Measurements from ENCODE around the gene NEDD8. TPM values are rescaled to one million over a fixed set of nuclear protein-coding genes. Genes with fewer than 3 reads are reported as not detected.

Gene NEDD8
- total RNA-seq, 1 experiment from 2014 or later: 178 TPM

DNA sequence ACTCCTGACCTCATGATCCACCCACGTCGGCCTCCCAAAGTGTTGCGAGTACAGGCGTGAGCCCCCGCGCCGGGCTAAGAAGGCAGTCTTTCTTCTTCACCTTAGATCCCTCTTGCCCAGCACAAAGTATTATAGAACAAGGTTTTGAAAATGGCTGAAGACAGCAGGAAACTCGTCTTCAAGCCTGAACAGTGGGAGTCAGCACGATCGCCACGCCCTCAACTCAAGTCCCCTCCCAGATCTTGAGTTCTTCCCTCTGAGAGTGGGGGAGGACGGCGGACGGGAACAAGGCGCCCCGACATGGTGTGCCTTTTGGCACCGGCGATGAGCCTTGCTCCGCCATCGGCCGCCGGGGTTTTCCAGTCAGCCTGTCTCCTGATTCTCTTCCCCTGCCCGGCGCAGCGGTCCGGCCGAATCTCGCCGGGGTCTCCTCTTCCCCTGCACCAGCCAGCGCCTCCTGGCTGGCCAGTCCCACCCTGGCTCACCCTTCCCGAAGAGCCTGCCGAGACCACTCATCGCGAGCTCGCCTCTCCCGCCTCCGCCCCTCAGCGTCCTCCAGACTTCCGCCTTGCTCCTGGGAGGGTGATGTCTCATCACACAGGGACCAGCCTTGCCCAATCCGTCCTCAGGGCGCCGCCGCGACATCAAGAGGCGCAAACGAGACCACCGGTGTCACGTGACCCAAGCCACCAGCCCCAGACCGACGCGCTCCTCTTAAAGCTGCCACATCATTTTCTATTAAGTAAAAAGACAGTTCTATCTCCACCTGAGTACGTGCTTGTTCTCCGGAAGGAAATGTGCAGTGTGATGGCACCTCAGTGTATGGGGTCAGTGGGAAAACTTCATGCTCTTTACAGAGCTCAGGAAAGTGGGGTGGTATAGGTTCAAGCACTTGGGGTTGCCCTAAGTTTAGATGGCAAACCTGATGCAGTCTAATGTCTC lies 19.0 kb downstream of the NEDD8 start, which contains the start of gene CHMP4A:
CHMP4A (minus strand) TSS at position 565 of the 942 bp plus-strand sequence; CDS start at position 516, 49 bp downstream.
- no peaks in the 10 kb centered on the region for H3K9me3 ChIP-seq (ENCODE audit: control insufficient read depth in 1 of 2, insufficient read depth in 1 of 2, low read depth in 1 of 2, low read length in 2 of 2)
- no peak within 1 kb of the TSS for H2AFZ ChIP-seq (ENCODE audit: low read depth, low read length, poor library complexity, severe bottlenecking)
- peak within 1 kb of the TSS; percentile 96 for H3K27ac ChIP-seq (ENCODE audit: low read depth, low read length)
- peak within 1 kb of the TSS; percentile 51 to 89 for H3K4me3 ChIP-seq (replicated peaks in 1 of 2; ENCODE audit: low read depth in 1 of 2, low read length in 2 of 2)
- H3K36me3 ChIP-seq (ENCODE audit: control insufficient read depth in 1 of 2, insufficient read depth in 2 of 2, low read length in 2 of 2): peaks cover 9 to 18% of the 10 kb centered on the region in 2 experiments; a peak in 2 of 4 replicates
- ChIA-PET CTCF (interaction anchor here (0.6 to 2.6 kb wide), 7 partner anchors 29 to 155 kb away, joined by 3 to 9 read pairs (median 4); partner anchors contain the start of genes CIDEB, IRF9 and TINF2), RAD21 (ENCODE audit: low non-redundant PET in 1 of 2, low total read pairs in 2 of 2, uncharacterized antibody in 2 of 2, unreplicated experiment in 2 of 2) (interaction anchor here in 1 of 2 experiments (1.0 kb wide), 1 partner anchor 30 kb away, joined by 3 read pairs; the partner anchor contains the start of gene TINF2), POLR2A (interaction anchor here (0.7 to 1.5 kb wide), 10 partner anchors 13 to 218 kb away, joined by 3 to 8 read pairs (median 4); partner anchors contain the start of genes DHRS1, IPO4, IRF9 and NOP9)
- DNase-seq (ENCODE audit: low read depth, low spot score): peak; percentile 95
- intact Hi-C loops (cut with micrococcal nuclease): loop anchor here (5.0 to 10.0 kb wide), 2 partner anchors 101 to 222 kb away; partner anchors contain the start of genes DCAF11 and NRL
- TF ChIP-seq SIN3A (IDR thresholded peaks at IDR 0.05; ENCODE audit: low read depth) (peak; percentile 85), CEBPB (IDR thresholded peaks at IDR 0.05; ENCODE audit: low read depth) (no peak), EGR1 (IDR thresholded peaks at IDR 0.05; ENCODE audit: low read depth) (peak; percentile 67; the same call in 1 of the 2 replicates), SRF (IDR thresholded peaks at IDR 0.05; ENCODE audit: low read depth) (peak; percentile 82), ZFX (IDR thresholded peaks at IDR 0.05) (no peak), ELF1 (IDR thresholded peaks at IDR 0.05; ENCODE audit: borderline replicate concordance, low read depth) (peak; percentile 95), ZBTB33 (IDR thresholded peaks at IDR 0.05; ENCODE audit: extremely low read depth, insufficient replicate concordance, low read length) (peak; percentile 85), SP1 (IDR thresholded peaks at IDR 0.05; ENCODE audit: low read depth) (peak; percentile 93), POLR2A (IDR thresholded peaks at IDR 0.05; ENCODE audit: borderline replicate concordance, extremely low read depth, insufficient read depth, insufficient read length) (peak; percentile 77), CBX3 (IDR thresholded peaks at IDR 0.05; ENCODE audit: low read depth) (no peak), POLR2AphosphoS5 (IDR thresholded peaks at IDR 0.05; ENCODE audit: low read depth, low read length) (peak; percentile 90)
- TF ChIP-seq, protein P1, sequence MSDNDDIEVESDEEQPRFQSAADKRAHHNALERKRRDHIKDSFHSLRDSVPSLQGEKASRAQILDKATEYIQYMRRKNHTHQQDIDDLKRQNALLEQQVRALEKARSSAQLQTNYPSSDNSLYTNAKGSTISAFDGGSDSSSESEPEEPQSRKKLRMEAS (IDR thresholded peaks at IDR 0.05): peak; percentile 89
- TF ChIP-seq, protein P2, sequence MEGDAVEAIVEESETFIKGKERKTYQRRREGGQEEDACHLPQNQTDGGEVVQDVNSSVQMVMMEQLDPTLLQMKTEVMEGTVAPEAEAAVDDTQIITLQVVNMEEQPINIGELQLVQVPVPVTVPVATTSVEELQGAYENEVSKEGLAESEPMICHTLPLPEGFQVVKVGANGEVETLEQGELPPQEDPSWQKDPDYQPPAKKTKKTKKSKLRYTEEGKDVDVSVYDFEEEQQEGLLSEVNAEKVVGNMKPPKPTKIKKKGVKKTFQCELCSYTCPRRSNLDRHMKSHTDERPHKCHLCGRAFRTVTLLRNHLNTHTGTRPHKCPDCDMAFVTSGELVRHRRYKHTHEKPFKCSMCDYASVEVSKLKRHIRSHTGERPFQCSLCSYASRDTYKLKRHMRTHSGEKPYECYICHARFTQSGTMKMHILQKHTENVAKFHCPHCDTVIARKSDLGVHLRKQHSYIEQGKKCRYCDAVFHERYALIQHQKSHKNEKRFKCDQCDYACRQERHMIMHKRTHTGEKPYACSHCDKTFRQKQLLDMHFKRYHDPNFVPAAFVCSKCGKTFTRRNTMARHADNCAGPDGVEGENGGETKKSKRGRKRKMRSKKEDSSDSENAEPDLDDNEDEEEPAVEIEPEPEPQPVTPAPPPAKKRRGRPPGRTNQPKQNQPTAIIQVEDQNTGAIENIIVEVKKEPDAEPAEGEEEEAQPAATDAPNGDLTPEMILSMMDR (IDR thresholded peaks at IDR 0.05 in 2 of 3, conservative IDR thresholded peaks at IDR 0.05 in 1 of 3; ENCODE audit: borderline replicate concordance in 1 of 3, insufficient read depth in 1 of 3, low read depth in 2 of 3, low read length in 2 of 3): 0 out of 6 replicates have a peak, but pooled peaks of 1 of the 3 experiments have one; percentile 12
- no peaks in the 10 kb centered on the region for H4K20me1 ChIP-seq (ENCODE audit: insufficient read depth)
- H3K79me2 ChIP-seq (ENCODE audit: insufficient read depth, low read length): peaks cover 11% of the 10 kb centered on the region; the same call in 1 of the 2 replicates
- peaks cover 22 to 29% of the 10 kb centered on the region in 2 experiments for H3K4me1 ChIP-seq (ENCODE audit: control insufficient read depth in 1 of 2, insufficient read depth in 2 of 2, low read length in 2 of 2)
- no peaks in the 10 kb centered on the region for H3K27me3 ChIP-seq (ENCODE audit: insufficient read depth, low read length)
- peak; percentile 89 for ATAC-seq
- BruUV-seq (replicated peaks): no TSS peak
- peak within 1 kb of the TSS; percentile 96 for H3K9ac ChIP-seq (ENCODE audit: low read length)
- H3K9me2 ChIP-seq (ENCODE audit: insufficient read depth): no peaks in the 10 kb centered on the region
- H3K4me2 ChIP-seq (ENCODE audit: low read length): peak within 1 kb of the TSS; percentile 87

Measured in HCT116 (cell line).